Fibroblast of villous mesenchyme (primary cell): ENCODE data around the gene DAND5. TPM values are rescaled to one million over a fixed set of nuclear protein-coding genes. Genes with fewer than 3 reads are reported as not detected.
"Not testable (repeated sequence)": the region's sequence is repeated elsewhere in the genome, so short reads cannot be mapped to it uniquely, and the experiment has no call there.

Experiments
- DNase-seq: peaks from one replicate; pipeline ENCODE4 v3.0.0-alpha.2; 2010; ENCODE audit warnings: low read depth
- H3K4me3 ChIP-seq: 2 replicates; pipeline ENCODE4 v1.5.1; 2011; ENCODE audit warnings: low read depth, mild to moderate bottlenecking, low read length
- total RNA-seq: library from RNA; depleted of rRNA; stranded (reverse); fragments of >200 nt; gene quantifications from 2 replicates; pipeline ENCODE4 v1.2.3, GENCODE V29; 2012
- TF ChIP-seq, protein P1 (sequence below): IDR thresholded peaks from 2 replicates; pipeline ENCODE4 v1.5.1; 2012; ENCODE audit warnings: low read depth, mild to moderate bottlenecking, low read length; ENCODE audit not compliant: insufficient read depth

DAND5 gene
- total RNA-seq, 1 donor = not detected

DNA sequence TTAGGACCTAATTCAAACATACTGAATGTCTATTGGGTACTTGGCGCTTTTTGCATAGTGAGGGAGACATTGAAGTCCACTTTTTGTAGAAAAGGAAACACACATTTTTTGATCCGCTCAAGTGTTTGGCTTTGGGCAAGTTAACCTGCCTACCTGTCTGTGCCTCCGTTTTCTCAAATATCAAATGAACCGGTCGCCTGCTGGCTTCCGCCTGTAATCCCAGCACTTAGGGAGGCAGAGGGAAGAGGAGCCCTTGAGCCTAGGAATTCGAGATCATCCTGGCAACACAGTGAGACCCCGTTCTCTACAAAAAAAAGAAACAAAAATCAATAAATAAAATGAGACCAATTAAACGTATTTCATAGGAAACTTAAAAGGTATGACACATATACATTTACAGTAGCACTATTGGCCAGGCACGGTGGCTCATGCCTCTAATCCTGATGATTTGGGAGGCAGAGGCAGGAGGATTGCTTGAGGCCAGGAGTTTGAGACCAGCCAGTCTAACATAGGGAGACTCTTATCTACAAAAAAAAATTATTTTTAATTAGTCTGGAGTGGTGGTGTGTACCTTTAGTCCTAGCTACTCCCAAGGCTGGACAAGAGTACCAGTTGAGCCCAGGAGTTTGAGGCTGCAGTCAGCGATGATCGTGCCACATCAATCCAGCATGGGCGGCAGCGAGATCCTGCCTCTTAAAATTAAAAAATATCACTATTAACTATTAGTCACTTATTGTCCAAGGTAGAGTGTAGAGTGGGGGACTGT, 22.5 kb upstream of the DAND5 start:
- TF ChIP-seq, protein P1, sequence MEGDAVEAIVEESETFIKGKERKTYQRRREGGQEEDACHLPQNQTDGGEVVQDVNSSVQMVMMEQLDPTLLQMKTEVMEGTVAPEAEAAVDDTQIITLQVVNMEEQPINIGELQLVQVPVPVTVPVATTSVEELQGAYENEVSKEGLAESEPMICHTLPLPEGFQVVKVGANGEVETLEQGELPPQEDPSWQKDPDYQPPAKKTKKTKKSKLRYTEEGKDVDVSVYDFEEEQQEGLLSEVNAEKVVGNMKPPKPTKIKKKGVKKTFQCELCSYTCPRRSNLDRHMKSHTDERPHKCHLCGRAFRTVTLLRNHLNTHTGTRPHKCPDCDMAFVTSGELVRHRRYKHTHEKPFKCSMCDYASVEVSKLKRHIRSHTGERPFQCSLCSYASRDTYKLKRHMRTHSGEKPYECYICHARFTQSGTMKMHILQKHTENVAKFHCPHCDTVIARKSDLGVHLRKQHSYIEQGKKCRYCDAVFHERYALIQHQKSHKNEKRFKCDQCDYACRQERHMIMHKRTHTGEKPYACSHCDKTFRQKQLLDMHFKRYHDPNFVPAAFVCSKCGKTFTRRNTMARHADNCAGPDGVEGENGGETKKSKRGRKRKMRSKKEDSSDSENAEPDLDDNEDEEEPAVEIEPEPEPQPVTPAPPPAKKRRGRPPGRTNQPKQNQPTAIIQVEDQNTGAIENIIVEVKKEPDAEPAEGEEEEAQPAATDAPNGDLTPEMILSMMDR = no peak
- no peak for DNase-seq
- H3K4me3 ChIP-seq = peak overlapping the region; percentile 72

DNA sequence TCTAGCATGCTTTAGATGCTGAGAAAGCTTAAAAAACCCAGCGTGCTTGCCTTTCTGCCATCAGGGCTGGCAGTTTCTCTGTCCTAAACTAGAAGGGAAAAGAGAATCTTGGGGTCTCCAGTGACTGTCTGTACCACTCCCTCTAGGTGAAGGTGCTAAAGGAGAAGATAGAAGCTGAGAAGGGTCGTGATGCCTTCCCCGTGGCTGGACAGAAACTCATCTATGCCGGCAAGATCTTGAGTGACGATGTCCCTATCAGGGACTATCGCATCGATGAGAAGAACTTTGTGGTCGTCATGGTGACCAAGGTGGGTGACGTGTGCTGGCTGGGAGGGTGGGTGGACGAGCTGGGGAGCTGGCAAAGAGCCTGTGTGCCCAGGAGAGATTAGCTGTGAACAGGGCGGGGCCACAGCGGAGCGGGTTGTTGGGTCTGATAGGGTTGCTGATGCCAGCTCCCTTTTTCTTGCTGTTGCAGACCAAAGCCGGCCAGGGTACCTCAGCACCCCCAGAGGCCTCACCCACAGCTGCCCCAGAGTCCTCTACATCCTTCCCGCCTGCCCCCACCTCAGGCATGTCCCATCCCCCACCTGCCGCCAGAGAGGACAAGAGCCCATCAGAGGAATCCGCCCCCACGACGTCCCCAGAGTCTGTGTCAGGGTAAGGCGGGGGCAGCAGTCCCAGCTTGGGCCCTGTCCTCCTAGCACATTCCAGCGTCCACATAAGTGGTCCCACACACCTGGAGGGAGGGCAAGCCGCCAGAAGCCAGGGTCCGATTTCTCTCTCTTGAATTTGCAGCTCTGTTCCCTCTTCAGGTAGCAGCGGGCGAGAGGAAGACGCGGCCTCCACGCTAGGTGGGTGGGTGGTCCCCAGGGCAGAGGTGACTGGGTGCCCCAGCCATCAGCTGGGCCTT, 21.4 kb upstream of the DAND5 start:
- TF ChIP-seq, protein P1 = no peak
- DNase-seq = no peak
- H3K4me3 ChIP-seq = no peak overlapping the region

DNA sequence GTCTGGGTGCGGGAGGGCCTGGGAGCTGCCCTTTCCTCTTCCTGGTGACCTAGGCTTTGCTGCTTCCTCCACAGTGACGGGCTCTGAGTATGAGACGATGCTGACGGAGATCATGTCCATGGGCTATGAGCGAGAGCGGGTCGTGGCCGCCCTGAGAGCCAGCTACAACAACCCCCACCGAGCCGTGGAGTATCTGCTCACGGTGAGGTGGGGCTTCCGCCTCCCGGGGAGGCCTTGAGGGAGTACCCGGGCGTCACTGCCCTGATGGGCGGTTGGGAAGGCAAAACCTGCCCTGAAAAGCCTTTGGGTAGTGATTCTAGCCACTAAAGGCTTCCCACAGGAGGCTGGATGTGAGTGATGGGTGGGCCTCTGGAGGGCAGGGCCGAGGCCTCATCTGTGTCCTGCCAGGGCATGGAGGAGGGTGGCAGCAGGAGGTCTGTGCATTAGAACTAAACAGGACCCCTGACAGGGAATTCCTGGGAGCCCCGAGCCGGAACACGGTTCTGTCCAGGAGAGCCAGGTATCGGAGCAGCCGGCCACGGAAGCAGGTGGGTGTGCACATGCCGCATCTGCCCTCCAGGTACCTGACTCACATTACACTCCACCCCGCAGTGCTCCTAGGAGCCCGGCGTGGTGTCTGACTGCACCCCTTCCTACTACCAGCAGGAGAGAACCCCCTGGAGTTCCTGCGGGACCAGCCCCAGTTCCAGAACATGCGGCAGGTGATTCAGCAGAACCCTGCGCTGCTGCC, 20.6 kb upstream of the DAND5 start:
- no peak overlapping the region for H3K4me3 ChIP-seq
- TF ChIP-seq, protein P1 = no peak
- DNase-seq = no peak

DNA sequence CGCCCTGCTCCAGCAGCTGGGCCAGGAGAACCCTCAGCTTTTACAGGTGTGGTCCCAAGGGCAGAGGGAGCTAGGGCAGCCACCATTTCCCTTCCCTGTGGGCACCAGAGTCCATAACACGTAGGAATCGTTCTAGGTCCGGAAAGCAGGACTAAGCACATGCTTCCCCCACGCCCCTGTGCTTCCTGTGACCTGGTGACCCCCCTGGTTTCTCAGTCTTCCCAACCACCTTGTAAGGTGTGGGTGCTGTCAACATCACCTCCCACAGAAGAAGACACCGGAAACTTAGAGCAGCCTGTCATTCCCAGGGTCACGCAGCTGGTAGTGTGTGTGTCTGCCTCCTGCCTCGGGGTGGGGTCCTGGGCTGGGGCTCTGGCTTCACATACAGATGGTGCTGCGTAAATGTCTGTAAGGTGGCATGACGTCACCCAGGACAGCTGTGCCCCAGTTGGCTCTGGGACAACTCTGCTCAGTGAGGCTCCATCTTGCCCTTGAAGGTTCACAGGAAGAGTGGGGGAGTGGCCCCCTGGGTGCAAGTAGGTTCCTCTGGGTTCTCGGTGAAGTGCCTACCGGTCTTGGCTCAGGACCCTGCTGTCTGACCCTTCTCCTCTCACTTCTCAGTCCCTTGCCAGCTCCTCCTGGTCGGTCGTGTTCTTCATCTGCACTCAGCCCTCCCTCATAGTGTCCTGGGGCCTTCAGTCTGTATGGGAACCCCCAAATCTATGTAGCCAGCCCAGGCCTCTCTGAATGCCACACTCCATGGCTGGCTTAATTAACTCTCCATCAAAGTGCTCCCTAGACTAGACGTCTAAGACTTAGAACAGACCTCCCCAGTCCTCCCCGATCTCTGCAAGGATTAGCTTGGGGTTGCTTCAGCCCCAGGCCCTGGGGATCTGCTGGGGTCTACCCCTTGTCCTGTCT, 19.8 kb upstream of the DAND5 start:
- H3K4me3 ChIP-seq = no peak overlapping the region
- TF ChIP-seq, protein P1 = no peak
- DNase-seq = no peak

DNA sequence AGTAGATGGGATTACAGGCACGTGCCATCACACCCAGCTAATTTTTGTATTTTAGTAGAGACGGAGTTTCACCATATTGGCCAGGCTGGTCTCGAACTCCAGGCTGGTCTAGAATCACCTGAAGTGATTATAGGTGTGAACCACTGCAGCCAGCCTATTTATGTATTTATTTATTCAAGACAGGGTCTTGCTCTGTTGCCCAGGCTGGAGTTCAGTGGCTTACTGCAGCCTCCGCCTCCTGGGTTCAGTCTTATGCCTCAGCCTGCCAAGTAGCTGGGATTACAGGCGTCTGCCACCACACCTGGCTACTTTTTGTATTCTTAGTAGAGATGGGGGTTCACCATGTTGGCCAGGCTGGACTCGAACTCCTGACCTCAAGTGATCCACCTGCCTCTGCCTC, 17.3 kb upstream of the DAND5 start:
- not testable (repeated sequence) for H3K4me3 ChIP-seq, DNase-seq

DNA sequence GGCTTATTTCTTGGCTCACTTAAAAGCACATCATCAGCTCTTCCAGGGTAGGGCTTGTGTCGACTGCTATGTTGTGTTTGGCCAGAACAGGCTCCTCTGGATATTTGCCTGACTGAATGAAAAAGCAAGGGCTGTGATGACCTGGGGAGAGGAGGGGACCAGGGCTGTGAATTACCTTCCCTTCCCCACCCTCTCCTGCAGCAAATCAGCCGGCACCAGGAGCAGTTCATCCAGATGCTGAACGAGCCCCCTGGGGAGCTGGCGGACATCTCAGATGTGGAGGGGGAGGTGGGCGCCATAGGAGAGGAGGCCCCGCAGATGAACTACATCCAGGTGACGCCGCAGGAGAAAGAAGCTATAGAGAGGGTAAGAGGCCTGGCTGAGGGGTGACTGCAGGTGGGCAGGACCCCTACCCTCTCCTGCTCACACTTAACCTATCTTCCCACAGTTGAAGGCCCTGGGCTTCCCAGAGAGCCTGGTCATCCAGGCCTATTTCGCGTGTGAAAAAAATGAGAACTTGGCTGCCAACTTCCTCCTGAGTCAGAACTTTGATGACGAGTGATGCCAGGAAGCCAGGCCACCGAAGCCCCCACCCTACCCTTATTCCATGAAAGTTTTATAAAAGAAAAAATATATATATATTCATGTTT, 16.8 kb upstream of the DAND5 start:
- TF ChIP-seq, protein P1 = no peak
- H3K4me3 ChIP-seq = no peak overlapping the region
- DNase-seq = peak; percentile 35
